Activated CD4-positive, CD25-positive, alpha-beta regulatory T cell treated with anti-CD3 and anti-CD28 coated beads, Interleukin-2, amount 50 U/mL, for 24 hours (primary cell): ENCODE data around the gene TSC22D3.
"Not testable (repeated sequence)": the region's sequence is repeated elsewhere in the genome, so short reads cannot be mapped to it uniquely, and the experiment has no call there.

Experiments used
- ATAC-seq, 2 donors: fragments of 150-1000 bp; cut with Tn5 transposase; one replicate each; pipeline ENCODE4 v1.10.0; 2021; ENCODE audit warnings: mild to moderate bottlenecking in 1 of 2, moderate library complexity in 1 of 2

The TSC22D3 gene

GRCh38 chrX:107677909-107678308, 97.7 kb downstream of the TSC22D3 start:
- no peak for ATAC-seq

GRCh38 chrX:107677501-107677901, 98.1 kb downstream of the TSC22D3 start:
- ATAC-seq, result no peak

- peak; percentile 48 to 49 for ATAC-seq
Measured at GRCh38 chrX:107676559-107677378, 98.8 kb downstream of the TSC22D3 start.

- no peak for ATAC-seq
Measured at GRCh38 chrX:107675823-107676555, 99.6 kb downstream of the TSC22D3 start.

- ATAC-seq, result no peak
Measured at GRCh38 chrX:107675365-107675654, 100.3 kb downstream of the TSC22D3 start.

- no peak for ATAC-seq
Measured at GRCh38 chrX:107674480-107675364, 100.9 kb downstream of the TSC22D3 start.

- peak; percentile 84 to 86 for ATAC-seq
Measured at GRCh38 chrX:107673933-107674479, 101.6 kb downstream of the TSC22D3 start.

- peak; percentile 1 to 2 for ATAC-seq
Measured at GRCh38 chrX:107673431-107673830, 102.2 kb downstream of the TSC22D3 start.

- peak; percentile 36 to 37 for ATAC-seq
Measured at GRCh38 chrX:107672955-107673378, 102.6 kb downstream of the TSC22D3 start.

- ATAC-seq, result not testable (repeated sequence)
Measured at GRCh38 chrX:107671256-107671655, 104.3 kb downstream of the TSC22D3 start.

- no peak for ATAC-seq
Measured at GRCh38 chrX:107669885-107670628, 105.5 kb downstream of the TSC22D3 start.

- ATAC-seq, result no peak
Measured at GRCh38 chrX:107669261-107669660, 106.3 kb downstream of the TSC22D3 start.

- ATAC-seq, result not testable (repeated sequence)
Measured at GRCh38 chrX:107668710-107669109, 106.9 kb downstream of the TSC22D3 start.

GRCh38 chrX:107667426-107667825, 108.2 kb downstream of the TSC22D3 start:
- no peak for ATAC-seq

GRCh38 chrX:107666931-107667330, 108.7 kb downstream of the TSC22D3 start:
- ATAC-seq, result no peak
